ENCODE measurements around the gene EWSR1. TPM values are rescaled to one million over a fixed set of nuclear protein-coding genes. Genes with fewer than 3 reads are reported as not detected.
A peak's percentile ranks its signal among the peaks of the same experiment; 100 is the strongest.

EWSR1 gene
- total and polyA plus RNA-seq, 2 experiments from 2014 or later = 391 to 427 TPM

DNA sequence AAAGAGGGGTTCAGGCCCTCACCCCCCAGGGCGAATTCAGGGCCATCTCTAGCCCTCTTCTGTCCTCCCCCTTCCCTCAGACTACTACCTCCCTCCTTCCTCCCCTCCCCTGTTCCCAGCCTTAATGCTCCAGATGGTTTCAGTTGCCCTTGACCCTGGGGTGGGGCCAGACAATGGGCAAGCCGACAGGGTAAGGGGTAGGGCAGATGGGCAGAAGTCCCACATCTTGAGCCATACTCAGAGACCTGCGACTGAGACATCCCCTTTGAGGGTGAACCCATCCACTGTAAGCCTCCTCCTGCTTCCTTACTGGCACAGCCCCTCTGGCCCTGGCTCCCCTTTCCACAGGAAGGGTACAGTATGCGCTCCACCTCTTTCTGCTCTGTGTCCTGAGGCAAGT is 2.1 kb upstream of the EWSR1 start:
- H3K4me1 Mint-ChIP-seq = peaks cover 25% of the 10 kb centered on the region
- H3K4me3 ChIP-seq = 0 out of 2 replicates have a peak overlapping the region, but pooled peaks have one; percentile 99
- H3K27me3 Mint-ChIP-seq (ENCODE audit: insufficient read depth, low read depth, poor library complexity) = peaks cover 20% of the 10 kb centered on the region
- H3K9me3 Mint-ChIP-seq = no peaks in the 10 kb centered on the region
- peaks cover 16% of the 10 kb centered on the region for H3K36me3 ChIP-seq (ENCODE audit: insufficient read depth)
- H3K4me2 ChIP-seq = peak overlapping the region; percentile 100; the same call in 1 of the 2 replicates
- no peak for DNase-seq (ENCODE audit: low spot score)
- H3K27ac ChIP-seq (ENCODE audit: low read depth) = no peak overlapping the region
- ATAC-seq = no peak
- 0 out of 2 replicates have a peak, but pooled peaks cover 2% of the 10 kb centered on the region for H3F3A ChIP-seq (replicated peaks; ENCODE audit: low read depth)
- H3K4me3 Mint-ChIP-seq = peak overlapping the region; percentile 92
- peaks cover 63% of the 10 kb centered on the region for H3K36me3 Mint-ChIP-seq (ENCODE audit: low read depth)
- TF ChIP-seq, protein P1, sequence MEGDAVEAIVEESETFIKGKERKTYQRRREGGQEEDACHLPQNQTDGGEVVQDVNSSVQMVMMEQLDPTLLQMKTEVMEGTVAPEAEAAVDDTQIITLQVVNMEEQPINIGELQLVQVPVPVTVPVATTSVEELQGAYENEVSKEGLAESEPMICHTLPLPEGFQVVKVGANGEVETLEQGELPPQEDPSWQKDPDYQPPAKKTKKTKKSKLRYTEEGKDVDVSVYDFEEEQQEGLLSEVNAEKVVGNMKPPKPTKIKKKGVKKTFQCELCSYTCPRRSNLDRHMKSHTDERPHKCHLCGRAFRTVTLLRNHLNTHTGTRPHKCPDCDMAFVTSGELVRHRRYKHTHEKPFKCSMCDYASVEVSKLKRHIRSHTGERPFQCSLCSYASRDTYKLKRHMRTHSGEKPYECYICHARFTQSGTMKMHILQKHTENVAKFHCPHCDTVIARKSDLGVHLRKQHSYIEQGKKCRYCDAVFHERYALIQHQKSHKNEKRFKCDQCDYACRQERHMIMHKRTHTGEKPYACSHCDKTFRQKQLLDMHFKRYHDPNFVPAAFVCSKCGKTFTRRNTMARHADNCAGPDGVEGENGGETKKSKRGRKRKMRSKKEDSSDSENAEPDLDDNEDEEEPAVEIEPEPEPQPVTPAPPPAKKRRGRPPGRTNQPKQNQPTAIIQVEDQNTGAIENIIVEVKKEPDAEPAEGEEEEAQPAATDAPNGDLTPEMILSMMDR (conservative IDR thresholded peaks at IDR 0.05; ENCODE audit: low read depth in 2 of 2) = no peak
- no peak for TF ChIP-seq ZNF331 (CRISPR knock-in tag; IDR thresholded peaks at IDR 0.05; ENCODE audit: low read depth)
- TF ChIP-seq, protein P2, sequence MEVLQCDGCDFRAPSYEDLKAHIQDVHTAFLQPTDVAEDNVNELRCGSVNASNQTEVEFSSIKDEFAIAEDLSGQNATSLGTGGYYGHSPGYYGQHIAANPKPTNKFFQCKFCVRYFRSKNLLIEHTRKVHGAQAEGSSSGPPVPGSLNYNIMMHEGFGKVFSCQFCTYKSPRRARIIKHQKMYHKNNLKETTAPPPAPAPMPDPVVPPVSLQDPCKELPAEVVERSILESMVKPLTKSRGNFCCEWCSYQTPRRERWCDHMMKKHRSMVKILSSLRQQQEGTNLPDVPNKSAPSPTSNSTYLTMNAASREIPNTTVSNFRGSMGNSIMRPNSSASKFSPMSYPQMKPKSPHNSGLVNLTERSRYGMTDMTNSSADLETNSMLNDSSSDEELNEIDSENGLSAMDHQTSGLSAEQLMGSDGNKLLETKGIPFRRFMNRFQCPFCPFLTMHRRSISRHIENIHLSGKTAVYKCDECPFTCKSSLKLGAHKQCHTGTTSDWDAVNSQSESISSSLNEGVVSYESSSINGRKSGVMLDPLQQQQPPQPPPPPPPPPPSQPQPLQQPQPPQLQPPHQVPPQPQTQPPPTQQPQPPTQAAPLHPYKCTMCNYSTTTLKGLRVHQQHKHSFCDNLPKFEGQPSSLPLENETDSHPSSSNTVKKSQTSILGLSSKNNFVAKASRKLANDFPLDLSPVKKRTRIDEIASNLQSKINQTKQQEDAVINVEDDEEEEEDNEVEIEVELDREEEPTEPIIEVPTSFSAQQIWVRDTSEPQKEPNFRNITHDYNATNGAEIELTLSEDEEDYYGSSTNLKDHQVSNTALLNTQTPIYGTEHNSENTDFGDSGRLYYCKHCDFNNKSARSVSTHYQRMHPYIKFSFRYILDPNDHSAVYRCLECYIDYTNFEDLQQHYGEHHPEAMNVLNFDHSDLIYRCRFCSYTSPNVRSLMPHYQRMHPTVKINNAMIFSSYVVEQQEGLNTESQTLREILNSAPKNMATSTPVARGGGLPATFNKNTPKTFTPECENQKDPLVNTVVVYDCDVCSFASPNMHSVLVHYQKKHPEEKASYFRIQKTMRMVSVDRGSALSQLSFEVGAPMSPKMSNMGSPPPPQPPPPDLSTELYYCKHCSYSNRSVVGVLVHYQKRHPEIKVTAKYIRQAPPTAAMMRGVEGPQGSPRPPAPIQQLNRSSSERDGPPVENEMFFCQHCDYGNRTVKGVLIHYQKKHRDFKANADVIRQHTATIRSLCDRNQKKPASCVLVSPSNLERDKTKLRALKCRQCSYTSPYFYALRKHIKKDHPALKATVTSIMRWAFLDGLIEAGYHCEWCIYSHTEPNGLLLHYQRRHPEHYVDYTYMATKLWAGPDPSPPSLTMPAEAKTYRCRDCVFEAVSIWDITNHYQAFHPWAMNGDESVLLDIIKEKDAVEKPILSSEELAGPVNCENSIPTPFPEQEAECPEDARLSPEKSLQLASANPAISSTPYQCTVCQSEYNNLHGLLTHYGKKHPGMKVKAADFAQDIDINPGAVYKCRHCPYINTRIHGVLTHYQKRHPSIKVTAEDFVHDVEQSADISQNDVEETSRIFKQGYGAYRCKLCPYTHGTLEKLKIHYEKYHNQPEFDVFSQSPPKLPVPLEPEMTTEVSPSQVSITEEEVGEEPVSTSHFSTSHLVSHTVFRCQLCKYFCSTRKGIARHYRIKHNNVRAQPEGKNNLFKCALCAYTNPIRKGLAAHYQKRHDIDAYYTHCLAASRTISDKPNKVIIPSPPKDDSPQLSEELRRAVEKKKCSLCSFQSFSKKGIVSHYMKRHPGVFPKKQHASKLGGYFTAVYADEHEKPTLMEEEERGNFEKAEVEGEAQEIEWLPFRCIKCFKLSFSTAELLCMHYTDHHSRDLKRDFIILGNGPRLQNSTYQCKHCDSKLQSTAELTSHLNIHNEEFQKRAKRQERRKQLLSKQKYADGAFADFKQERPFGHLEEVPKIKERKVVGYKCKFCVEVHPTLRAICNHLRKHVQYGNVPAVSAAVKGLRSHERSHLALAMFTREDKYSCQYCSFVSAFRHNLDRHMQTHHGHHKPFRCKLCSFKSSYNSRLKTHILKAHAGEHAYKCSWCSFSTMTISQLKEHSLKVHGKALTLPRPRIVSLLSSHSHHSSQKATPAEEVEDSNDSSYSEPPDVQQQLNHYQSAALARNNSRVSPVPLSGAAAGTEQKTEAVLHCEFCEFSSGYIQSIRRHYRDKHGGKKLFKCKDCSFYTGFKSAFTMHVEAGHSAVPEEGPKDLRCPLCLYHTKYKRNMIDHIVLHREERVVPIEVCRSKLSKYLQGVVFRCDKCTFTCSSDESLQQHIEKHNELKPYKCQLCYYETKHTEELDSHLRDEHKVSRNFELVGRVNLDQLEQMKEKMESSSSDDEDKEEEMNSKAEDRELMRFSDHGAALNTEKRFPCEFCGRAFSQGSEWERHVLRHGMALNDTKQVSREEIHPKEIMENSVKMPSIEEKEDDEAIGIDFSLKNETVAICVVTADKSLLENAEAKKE (CRISPR knock-in tag; IDR thresholded peaks at IDR 0.05) = no peak
- TF ChIP-seq STAT1 (IDR thresholded peaks at IDR 0.05; ENCODE audit: unreplicated experiment) = no peak
- no peak for TF ChIP-seq REST (IDR thresholded peaks at IDR 0.05; ENCODE audit: unreplicated experiment)
- TF ChIP-seq JUNB (IDR thresholded peaks at IDR 0.05; ENCODE audit: unreplicated experiment) = no peak
- no peak for TF ChIP-seq ZNF114 (CRISPR knock-in tag; IDR thresholded peaks at IDR 0.05)
- peaks cover 20% of the 10 kb centered on the region for H4K20me1 ChIP-seq (replicated peaks; ENCODE audit: insufficient read depth)
- no peaks in the 10 kb centered on the region for H3K27me3 ChIP-seq (ENCODE audit: insufficient read depth)
- H3K9me2 ChIP-seq (ENCODE audit: insufficient read depth) = no peaks in the 10 kb centered on the region
- H3K27ac Mint-ChIP-seq = peak overlapping the region; percentile 94
- H3K4me1 ChIP-seq (ENCODE audit: insufficient read depth) = peaks cover 27% of the 10 kb centered on the region
- peaks cover 49% of the 10 kb centered on the region for H3K79me2 ChIP-seq (replicated peaks; ENCODE audit: insufficient read depth)
- H2AFZ ChIP-seq = no peak overlapping the region

All from GM23338 (cell line).